ENCODE data around the gene ZFTA. TPM values are rescaled to one million over a fixed set of nuclear protein-coding genes. Genes with fewer than 3 reads are reported as not detected.
"Not testable (repeated sequence)": the region's sequence is repeated elsewhere in the genome, so short reads cannot be mapped to it uniquely, and the experiment has no call there.

The ZFTA gene
- polyA plus RNA-seq, 1 donor (not counting 4 experiments of a cell fraction or from before 2014, with no cell fraction given) = 4.6 TPM

- Histone ChIP-seq H3K4me3 (ENCODE audit: control insufficient read depth in 2 of 3, extremely low read depth in 1 of 3, insufficient read depth in 2 of 3, low read depth in 1 of 3, low read length in 3 of 3) (no peak overlapping the region), H3K27ac (ENCODE audit: control insufficient read depth, insufficient read depth, low read length) (no peak overlapping the region), H4K20me1 (ENCODE audit: control insufficient read depth, extremely low read depth, insufficient read depth, low read length) (no peaks in the 10 kb centered on the region), H3K9me1 (ENCODE audit: control insufficient read depth, extremely low read depth, insufficient read depth, low read length) (no peaks in the 10 kb centered on the region), H3K9ac (ENCODE audit: control insufficient read depth, extremely low read depth, insufficient read depth, low read length) (no peak overlapping the region), H3K79me2 (ENCODE audit: control insufficient read depth, insufficient read depth, low read length) (no peaks in the 10 kb centered on the region), H3K4me1 (ENCODE audit: control insufficient read depth, extremely low read depth, insufficient read depth, low read length) (no peaks in the 10 kb centered on the region), H3K9me3 (ENCODE audit: control insufficient read depth, low read depth, low read length) (no peaks in the 10 kb centered on the region), H3K4me2 (ENCODE audit: control insufficient read depth, extremely low read depth, insufficient read depth, low read depth, low read length) (no peak overlapping the region), H3K27me3 (ENCODE audit: control insufficient read depth, extremely low read depth, insufficient read depth, low read length) (no peaks in the 10 kb centered on the region), H2AFZ (ENCODE audit: control insufficient read depth, low read length) (no peak overlapping the region), H3K36me3 (ENCODE audit: control insufficient read depth in 2 of 2, extremely low read depth in 1 of 2, insufficient read depth in 2 of 2, low read length in 2 of 2) (no peaks in the 10 kb centered on the region)
- DNase-seq (ENCODE audit: low read depth, low spot score) = no peak
- FAIRE-seq = no peak
- dilution Hi-C loops (cut with MboI; ENCODE audit: extremely low pct_ligation_motif_present, low sequenced_read_pairs) = no loop called here
- no peak for TF ChIP-seq CTCF (optimal IDR thresholded peaks at IDR 0.05 in 1 of 3, IDR thresholded peaks at IDR 0.05 in 1 of 3, conservative IDR thresholded peaks at IDR 0.05 in 1 of 3; ENCODE audit: extremely low read depth in 1 of 3, insufficient read depth in 2 of 3, low read length in 3 of 3)
Observed at GRCh38 chr11:63779039-63779438, 10.5 kb upstream of the ZFTA start.

GRCh38 chr11:63775191-63775590 lies 6.6 kb upstream of the ZFTA start:
- TF ChIP-seq CTCF (optimal IDR thresholded peaks at IDR 0.05 in 1 of 3, IDR thresholded peaks at IDR 0.05 in 1 of 3, conservative IDR thresholded peaks at IDR 0.05 in 1 of 3; ENCODE audit: extremely low read depth in 1 of 3, insufficient read depth in 2 of 3, low read length in 3 of 3) = no peak
- no peak for TF ChIP-seq EZH2 (IDR thresholded peaks at IDR 0.05; ENCODE audit: low read length)
- Histone ChIP-seq H3K4me1 (ENCODE audit: control insufficient read depth, extremely low read depth, insufficient read depth, low read length) (no peaks in the 10 kb centered on the region), H3K9ac (ENCODE audit: control insufficient read depth, extremely low read depth, insufficient read depth, low read length) (no peak overlapping the region), H4K20me1 (ENCODE audit: control insufficient read depth, extremely low read depth, insufficient read depth, low read length) (no peaks in the 10 kb centered on the region), H2AFZ (ENCODE audit: control insufficient read depth, low read length) (no peak overlapping the region), H3K36me3 (ENCODE audit: control insufficient read depth in 2 of 2, extremely low read depth in 1 of 2, insufficient read depth in 2 of 2, low read length in 2 of 2) (no peaks in the 10 kb centered on the region), H3K9me1 (ENCODE audit: control insufficient read depth, extremely low read depth, insufficient read depth, low read length) (no peaks in the 10 kb centered on the region), H3K4me3 (ENCODE audit: control insufficient read depth in 2 of 3, extremely low read depth in 1 of 3, insufficient read depth in 2 of 3, low read depth in 1 of 3, low read length in 3 of 3) (no peak overlapping the region), H3K9me3 (ENCODE audit: control insufficient read depth, low read depth, low read length) (no peaks in the 10 kb centered on the region), H3K27me3 (ENCODE audit: control insufficient read depth, extremely low read depth, insufficient read depth, low read length) (no peaks in the 10 kb centered on the region), H3K27ac (ENCODE audit: control insufficient read depth, insufficient read depth, low read length) (no peak overlapping the region), H3K79me2 (ENCODE audit: control insufficient read depth, insufficient read depth, low read length) (no peaks in the 10 kb centered on the region), H3K4me2 (ENCODE audit: control insufficient read depth, extremely low read depth, insufficient read depth, low read depth, low read length) (no peak overlapping the region)
- DNase-seq (ENCODE audit: low read depth, low spot score) (no peak), FAIRE-seq (no peak)
- dilution Hi-C loops (cut with MboI; ENCODE audit: extremely low pct_ligation_motif_present, low sequenced_read_pairs) = no loop called here

GRCh38 chr11:63771741-63772318 lies 3.3 kb upstream of the ZFTA start:
- H3K9ac ChIP-seq (ENCODE audit: control insufficient read depth, extremely low read depth, insufficient read depth, low read length); H4K20me1 ChIP-seq (ENCODE audit: control insufficient read depth, extremely low read depth, insufficient read depth, low read length); H3K36me3 ChIP-seq (ENCODE audit: control insufficient read depth in 2 of 2, extremely low read depth in 1 of 2, insufficient read depth in 2 of 2, low read length in 2 of 2); H3K9me3 ChIP-seq (ENCODE audit: control insufficient read depth, low read depth, low read length); H2AFZ ChIP-seq (ENCODE audit: control insufficient read depth, low read length); H3K4me3 ChIP-seq (ENCODE audit: control insufficient read depth in 2 of 3, extremely low read depth in 1 of 3, insufficient read depth in 2 of 3, low read depth in 1 of 3, low read length in 3 of 3); H3K27ac ChIP-seq (ENCODE audit: control insufficient read depth, insufficient read depth, low read length); FAIRE-seq; H3K4me2 ChIP-seq (ENCODE audit: control insufficient read depth, extremely low read depth, insufficient read depth, low read depth, low read length); H3K9me1 ChIP-seq (ENCODE audit: control insufficient read depth, extremely low read depth, insufficient read depth, low read length); DNase-seq (ENCODE audit: low read depth, low spot score); H3K27me3 ChIP-seq (ENCODE audit: control insufficient read depth, extremely low read depth, insufficient read depth, low read length); H3K4me1 ChIP-seq (ENCODE audit: control insufficient read depth, extremely low read depth, insufficient read depth, low read length); dilution Hi-C loops (cut with MboI; ENCODE audit: extremely low pct_ligation_motif_present, low sequenced_read_pairs); H3K79me2 ChIP-seq (ENCODE audit: control insufficient read depth, insufficient read depth, low read length): not testable (repeated sequence)
